Measurements from ENCODE around the gene HDAC7.

- no peak for TF ChIP-seq CTCF (IDR thresholded peaks at IDR 0.05)
- TF ChIP-seq POLR2A (IDR thresholded peaks at IDR 0.05): no peak
These were observed 70.8 kb downstream of the HDAC7 start for GRCh38 chr12:47748899-47749298.

All from prostate gland (tissue), 2 donors.